HS-27A (cell line): ENCODE measurements around the gene TASP1.

Source experiments
- DNase-seq: peaks from one replicate; pipeline ENCODE4 v3.0.0-alpha.2; 2012; ENCODE audit warnings: low read depth, missing footprints

TASP1 gene

GRCh38 chr20:13571662-13572061 lies 67.1 kb downstream of the TASP1 start:
- no peak for DNase-seq

DNA sequence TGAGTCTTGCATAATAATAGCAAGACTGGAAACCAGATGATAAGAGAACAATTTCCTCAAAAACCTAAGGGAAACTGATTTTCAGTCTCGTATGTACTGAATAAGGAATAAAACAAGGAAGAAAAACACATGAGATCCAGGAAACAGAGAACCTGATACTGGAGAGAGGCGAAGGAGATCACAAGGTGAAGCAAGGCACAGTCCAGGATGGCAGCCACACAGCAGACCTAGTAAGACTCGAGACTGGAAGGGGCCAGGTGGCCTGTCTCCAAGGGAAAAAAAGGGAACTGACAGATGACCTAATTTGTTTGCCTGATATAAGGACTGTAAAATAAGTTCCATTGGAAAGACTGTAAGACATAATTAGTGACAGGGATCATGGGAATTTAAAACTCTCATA lies 71.1 kb downstream of the TASP1 start:
- DNase-seq, result no peak

DNA sequence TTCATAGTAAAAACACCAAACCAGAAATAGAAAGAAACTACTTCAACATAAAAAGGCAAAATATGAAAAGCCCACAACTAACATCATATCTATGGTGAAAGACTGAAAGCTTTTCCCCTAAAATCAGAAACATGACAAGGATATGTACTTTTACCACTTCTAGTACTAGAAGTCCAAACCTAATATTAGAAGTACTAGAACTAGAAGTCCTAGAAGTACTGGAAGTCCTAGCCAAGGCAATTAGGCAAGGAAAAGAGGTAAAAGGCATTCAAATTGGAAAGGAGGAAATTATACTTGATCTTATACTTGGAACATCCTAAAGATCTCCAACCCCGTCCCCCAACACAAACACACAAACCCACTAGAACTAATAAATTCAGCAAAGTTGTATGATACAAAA lies 74.9 kb downstream of the TASP1 start:
- DNase-seq, result no peak

DNA sequence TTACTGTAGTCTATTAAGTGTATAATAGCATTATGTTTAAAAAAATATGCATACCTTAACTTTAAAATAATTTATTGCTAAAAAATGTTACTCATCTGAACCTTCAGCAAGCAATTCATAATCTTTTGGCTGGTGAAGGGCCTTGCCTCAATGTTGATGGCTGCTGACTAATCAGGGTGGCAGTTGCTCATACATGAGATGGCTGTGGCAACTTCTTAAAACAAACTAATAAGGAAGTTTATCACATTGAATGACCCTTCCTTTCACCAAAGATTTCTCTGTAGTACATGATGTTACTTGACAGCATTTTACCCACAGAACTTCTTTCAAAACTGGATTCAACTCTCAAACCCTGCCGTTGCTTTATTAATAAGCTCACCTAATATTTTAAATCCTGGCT lies 84.0 kb downstream of the TASP1 start:
- no peak for DNase-seq

DNA sequence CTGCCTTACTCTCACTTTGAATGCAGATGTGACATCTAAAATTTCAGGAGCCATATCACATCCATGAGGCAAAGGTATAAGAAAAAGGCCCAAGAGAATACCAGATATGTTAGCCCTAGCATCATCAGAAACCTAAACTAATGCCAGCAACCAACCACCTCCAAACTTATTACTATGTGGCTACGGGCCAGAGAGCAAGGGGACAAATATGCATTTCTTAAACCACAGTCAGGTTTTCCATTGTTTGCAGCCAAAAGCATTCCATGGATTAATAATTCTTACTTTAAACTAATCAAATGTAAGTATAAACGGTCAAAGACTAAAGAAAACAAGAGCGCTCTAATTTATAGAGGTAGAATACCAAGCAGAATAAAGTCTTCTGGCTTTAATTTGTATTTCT lies 84.7 kb downstream of the TASP1 start:
- no peak for DNase-seq

DNA sequence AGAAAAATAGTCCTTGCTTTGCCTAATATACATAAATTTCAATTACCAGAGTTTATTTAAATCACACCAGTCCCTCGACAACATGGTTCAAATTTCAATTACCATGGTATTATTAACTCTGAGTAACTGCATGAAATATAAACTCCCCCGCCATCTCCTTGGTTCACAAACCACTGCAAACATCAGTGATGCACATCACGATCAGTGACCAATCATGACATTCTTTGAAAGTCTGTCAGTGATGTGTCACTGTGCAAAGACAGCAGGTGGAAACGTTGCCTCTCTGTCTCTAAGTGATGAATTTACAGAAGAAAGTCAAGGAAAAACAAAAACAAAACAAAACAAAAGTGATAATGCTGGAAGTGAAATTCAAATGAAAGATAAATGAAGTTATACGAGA lies 86.7 kb downstream of the TASP1 start:
- DNase-seq, result peak; percentile 14

DNA sequence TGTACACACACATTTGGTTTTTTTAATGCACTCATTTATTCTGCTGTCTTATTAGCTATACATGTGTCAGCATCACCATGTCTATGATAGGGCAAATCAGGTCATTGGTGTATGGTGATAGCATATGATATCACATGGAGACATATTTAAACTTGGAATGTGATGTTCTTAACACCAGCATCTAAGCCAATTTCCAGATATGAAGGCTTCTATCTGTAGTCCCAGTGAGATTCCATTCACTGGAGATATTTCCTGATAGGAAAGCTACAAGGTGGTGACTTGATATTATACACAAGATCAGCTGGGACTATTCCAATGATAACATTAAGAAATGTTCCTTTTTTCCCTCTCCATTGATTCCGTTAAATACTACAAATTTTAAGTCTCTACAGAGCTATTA lies 89.3 kb downstream of the TASP1 start:
- no peak for DNase-seq

DNA sequence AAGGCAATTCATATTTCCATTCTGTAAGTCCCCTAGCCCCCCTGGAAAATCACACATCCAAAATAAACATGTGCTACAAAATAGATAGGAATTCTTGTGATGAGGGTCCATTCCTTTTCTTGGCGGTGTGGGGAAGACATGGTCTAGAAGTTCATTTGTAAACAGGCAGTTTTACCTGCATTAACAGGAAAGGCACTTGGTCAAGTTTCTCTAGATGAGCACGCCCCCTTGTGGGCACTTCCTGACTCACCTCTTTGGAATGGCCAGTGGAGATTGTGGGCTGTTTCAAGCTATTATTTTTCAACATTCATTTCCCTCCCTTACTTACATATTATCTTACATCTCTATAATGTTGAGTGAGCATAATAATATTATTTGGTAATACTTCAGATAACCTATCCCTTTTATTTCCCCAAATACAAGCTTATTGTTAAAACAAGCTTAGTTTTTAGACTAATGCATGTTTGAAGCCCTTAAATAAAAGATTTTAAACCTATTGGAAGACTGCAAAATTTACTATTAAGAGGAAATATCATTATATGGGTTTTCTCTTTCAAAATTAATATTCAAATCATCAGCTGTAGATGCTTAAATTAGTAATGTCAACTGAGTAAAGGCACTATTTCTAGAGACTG lies 92.1 kb downstream of the TASP1 start:
- DNase-seq, result peak; percentile 49

- no peak for DNase-seq
Measured at GRCh38 chr20:13545790-13546189, 92.9 kb downstream of the TASP1 start.

- no peak for DNase-seq
Measured at GRCh38 chr20:13543783-13544182, 94.9 kb downstream of the TASP1 start.

GRCh38 chr20:13535627-13536026 lies 103.1 kb downstream of the TASP1 start:
- no peak for DNase-seq

DNA sequence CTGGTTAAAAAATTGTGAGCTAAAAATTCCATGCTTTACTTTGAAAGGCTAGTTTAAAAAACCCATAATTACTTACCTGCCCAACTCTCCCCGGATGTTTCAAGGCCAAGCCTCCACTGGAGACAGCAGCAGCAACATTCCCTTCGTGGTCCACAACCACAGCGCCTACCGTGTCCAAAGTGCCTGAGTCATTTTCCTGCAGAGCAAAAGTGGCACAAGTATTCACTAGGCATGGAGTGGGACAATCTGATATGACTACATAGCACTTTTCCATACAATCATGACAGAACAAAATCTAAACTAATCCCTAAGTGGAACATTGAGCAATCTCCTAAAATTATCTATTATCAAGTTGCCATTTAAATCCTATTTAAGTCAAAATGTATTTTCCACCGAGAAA lies 104.8 kb downstream of the TASP1 start:
- no peak for DNase-seq

DNA sequence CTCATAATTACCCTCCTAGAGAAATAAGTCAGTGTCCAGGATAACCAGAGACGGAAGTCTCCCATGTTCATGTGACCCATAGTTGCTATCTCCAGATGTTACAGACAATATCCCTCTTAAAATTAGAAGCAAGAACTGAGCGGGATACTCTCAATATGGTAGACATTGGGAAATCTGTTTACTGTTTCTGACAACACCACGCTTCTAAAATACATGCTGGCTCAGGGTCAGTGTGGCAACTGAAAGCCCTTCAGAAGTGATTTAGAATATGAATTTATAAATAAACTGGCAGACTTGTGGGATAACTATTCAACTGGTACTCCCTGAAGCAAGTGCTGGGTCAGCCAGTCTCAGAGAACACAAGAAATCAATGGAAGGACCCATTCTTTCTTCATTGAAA lies 108.6 kb downstream of the TASP1 start:
- no peak for DNase-seq

DNA sequence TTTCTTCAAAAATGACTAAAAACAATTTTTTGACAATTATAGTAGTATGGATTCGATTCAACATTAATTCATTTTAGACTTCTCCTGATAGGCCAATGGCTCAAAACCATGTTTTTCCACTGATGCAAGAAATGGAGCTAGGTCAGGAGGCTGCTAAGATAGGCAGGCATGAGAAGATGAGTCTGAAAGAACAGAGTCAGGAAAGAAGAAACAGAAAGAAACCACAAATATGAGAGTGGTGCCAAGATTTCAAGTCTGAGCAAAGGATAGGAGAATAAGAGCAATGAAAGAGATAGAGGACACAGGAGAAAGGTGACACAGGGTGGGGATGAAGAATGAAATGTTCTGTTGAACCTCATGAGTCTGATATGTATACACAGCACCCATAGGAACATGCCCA lies 112.2 kb downstream of the TASP1 start:
- DNase-seq, result no peak

GRCh38 chr20:13525225-13525940 lies 113.3 kb downstream of the TASP1 start:
- peak; percentile 49 for DNase-seq

DNA sequence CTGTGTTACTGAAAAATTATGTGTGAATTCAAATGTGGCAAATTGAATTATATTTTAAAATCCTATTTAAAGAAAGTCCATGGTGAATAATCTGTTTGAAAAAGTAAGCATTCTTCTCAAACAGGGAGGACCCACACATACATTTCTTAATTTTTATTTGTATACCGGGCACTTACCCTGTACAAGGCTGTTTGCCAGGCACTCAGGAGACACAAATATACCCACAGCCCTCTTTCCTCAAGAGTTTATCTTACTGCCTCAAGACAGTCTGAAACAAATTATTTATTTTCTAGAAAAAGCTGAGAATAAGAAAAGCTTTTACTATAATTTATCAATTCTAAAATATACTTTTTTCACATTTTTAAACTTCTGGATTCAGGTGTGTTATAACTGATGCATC lies 114.4 kb downstream of the TASP1 start:
- DNase-seq, result no peak

DNA sequence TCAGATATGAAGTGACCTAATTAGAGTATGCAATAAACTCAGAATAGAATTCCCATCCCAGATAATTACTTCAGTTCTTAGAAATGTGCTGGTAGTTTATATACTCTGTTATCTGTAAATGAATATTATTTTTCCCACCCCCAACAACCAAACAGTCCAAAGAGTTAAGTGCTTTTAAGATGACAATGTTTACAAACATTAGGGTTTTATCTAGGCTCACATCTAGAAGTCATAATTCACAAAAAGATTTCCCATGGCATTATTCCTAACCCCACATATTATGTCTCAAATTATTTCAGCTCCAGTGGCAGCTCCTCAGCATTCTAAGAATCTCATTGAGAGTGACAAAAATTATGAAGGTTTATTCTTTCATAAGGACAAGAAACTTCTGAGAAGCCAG lies 120.9 kb downstream of the TASP1 start:
- DNase-seq, result no peak

DNA sequence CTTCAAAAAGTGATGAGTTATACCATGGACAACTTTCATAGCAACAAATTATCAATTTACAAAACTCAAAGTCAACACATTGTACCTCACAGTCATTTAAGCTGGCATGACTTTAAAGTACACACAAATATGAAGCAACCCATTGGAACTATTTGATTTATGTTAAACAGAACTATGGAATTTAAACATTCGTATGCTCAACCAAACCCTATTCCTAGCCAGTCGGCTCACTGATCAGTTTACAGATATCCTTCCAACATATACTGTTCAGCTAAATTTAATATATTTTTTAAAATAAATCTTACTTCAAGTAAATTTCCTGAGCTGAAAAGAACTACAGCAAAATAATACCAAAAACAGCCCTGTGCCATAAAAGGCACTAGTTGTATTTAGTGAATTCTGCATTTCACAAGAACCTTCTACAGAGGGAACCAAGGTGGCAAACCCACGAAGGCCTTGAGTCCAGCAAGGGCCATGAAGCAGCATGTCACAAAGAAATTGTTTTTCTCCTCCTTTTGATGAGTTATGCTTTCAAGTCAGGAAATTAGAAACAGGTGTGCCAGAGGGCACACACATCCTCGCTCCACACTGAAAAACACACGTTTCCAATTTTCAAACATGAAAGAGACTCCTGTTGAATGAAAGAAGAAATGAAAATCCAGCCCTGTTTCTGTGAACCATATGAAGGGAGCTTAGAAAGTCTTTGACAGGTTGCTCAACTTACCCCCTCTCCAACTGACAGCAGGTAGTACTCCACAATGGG lies 122.8 kb downstream of the TASP1 start:
- DNase-seq, result no peak

- no peak for DNase-seq
Measured at GRCh38 chr20:13515291-13515690, 123.4 kb downstream of the TASP1 start.

GRCh38 chr20:13510837-13511488 lies 127.8 kb downstream of the TASP1 start:
- DNase-seq, result no peak

- no peak for DNase-seq
Measured at GRCh38 chr20:13507646-13508045, 131.1 kb downstream of the TASP1 start.

- no peak for DNase-seq
Measured at GRCh38 chr20:13501500-13501899, 137.2 kb downstream of the TASP1 start.

GRCh38 chr20:13494019-13494418 lies 144.7 kb downstream of the TASP1 start:
- DNase-seq, result no peak
